ENCODE measurements around the gene FASTKD3.

Gene FASTKD3

GRCh38 chr5:7894439-7894838 lies 25.6 kb upstream of the FASTKD3 start:
- DNase-seq (ENCODE audit: extremely low read depth, low read depth) = no peak
- no peak overlapping the region for H3K4me3 ChIP-seq (replicated peaks; ENCODE audit: low read depth, low read length)
- no peak for TF ChIP-seq CTCF (IDR thresholded peaks at IDR 0.05; ENCODE audit: low read depth, low read length, missing control alignments)

GRCh38 chr5:7888901-7889300 lies 20.1 kb upstream of the FASTKD3 start:
- H3K4me3 ChIP-seq (replicated peaks; ENCODE audit: low read depth, low read length) = no peak overlapping the region
- TF ChIP-seq CTCF (IDR thresholded peaks at IDR 0.05; ENCODE audit: low read depth, low read length, missing control alignments) = no peak
- no peak for DNase-seq (ENCODE audit: extremely low read depth, low read depth)

- no peak for DNase-seq (ENCODE audit: extremely low read depth, low read depth)
- peak; percentile 35 for TF ChIP-seq CTCF (IDR thresholded peaks at IDR 0.05; ENCODE audit: low read depth, low read length, missing control alignments)
- H3K4me3 ChIP-seq (replicated peaks; ENCODE audit: low read depth, low read length) = no peak overlapping the region
Measured at GRCh38 chr5:7886849-7887475, 18.1 kb upstream of the FASTKD3 start.

- DNase-seq (ENCODE audit: extremely low read depth, low read depth) = no peak
- no peak for TF ChIP-seq CTCF (IDR thresholded peaks at IDR 0.05; ENCODE audit: low read depth, low read length, missing control alignments)
- H3K4me3 ChIP-seq (replicated peaks; ENCODE audit: low read depth, low read length) = no peak overlapping the region
Measured at GRCh38 chr5:7884491-7885267, 15.8 kb upstream of the FASTKD3 start.

GRCh38 chr5:7882926-7883325 lies 14.1 kb upstream of the FASTKD3 start:
- no peak for DNase-seq (ENCODE audit: extremely low read depth, low read depth)
- no peak for TF ChIP-seq CTCF (IDR thresholded peaks at IDR 0.05; ENCODE audit: low read depth, low read length, missing control alignments)
- no peak overlapping the region for H3K4me3 ChIP-seq (replicated peaks; ENCODE audit: low read depth, low read length)

- H3K4me3 ChIP-seq (replicated peaks; ENCODE audit: low read depth, low read length) = no peak overlapping the region
- DNase-seq (ENCODE audit: extremely low read depth, low read depth) = no peak
- no peak for TF ChIP-seq CTCF (IDR thresholded peaks at IDR 0.05; ENCODE audit: low read depth, low read length, missing control alignments)
Measured at GRCh38 chr5:7881816-7882215, 13.0 kb upstream of the FASTKD3 start.
